NCI-H446 (cell line): ENCODE measurements around the gene DNASE1.
"Not testable (repeated sequence)": the region's sequence is repeated elsewhere in the genome, so short reads cannot be mapped to it uniquely, and the experiment has no call there.

Experiments
- DNase-seq, 2 experiments: peaks; one replicate each; lab custom pipeline; 2025; lab: John Stamatoyannopoulos, UW

Gene DNASE1

DNA sequence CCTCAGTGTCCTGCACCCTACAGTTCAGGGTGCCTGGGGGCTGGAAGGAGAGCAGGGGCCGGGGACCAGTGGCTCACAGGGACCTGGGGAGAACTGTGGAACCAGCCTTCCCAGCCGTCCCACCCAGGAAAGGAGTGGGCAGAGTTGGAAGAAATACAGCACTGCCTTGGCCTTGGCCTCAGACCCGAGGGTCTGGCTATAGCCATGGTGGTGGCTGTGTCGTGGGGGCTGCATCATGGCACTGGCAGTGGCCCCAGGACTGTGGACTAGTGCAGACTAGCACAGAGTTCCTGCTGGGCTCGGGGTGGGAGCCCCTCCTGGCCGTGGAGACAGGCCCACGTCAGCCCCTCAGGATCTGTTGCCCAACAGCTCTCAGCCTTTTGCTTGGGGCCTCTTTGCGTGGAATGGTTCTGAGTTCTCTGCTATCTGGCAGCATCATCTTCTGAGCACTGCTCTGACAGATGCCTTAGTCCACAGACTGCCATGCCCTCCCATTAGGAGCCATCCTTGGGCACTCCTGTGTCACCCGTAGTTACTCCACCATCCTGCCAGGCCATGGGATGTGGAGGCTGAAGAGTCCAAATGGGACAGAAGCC lies 12.6 kb upstream of the DNASE1 start:
- DNase-seq = no peak

DNA sequence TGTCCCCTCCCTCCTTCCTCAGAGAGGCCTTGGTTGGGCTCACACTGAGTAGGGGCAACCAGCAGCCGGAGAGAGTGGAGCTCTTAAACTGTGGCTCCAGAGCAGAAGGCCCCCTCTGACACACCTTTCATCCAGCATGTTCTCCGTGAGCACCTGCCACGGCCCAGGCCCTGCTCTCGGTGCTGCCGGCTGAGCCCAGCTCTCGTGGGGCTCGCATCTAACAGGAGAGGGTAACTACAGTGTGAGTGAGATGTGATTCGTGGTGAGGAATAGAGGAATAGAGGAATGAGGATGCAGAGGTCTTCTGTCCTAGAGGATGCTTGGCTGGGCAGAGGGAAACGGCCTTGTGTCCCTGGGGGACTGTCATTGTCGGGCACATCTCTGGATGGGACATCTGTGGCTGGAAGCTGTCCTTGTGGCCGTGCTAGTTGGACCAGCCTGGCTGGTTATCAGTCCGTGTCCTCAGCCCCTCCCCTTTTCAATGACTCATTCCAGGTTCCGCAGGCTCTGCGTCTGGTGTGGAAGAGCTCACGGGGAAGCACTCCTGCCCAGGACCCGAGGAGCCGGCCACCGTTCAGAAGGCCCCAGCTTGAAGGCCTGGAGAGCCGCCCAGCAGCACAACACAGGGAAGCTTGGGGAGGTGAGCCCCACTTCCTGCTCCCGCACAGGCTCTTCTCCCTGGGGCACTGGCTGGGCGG lies 11.9 kb upstream of the DNASE1 start:
- DNase-seq = no peak

DNA sequence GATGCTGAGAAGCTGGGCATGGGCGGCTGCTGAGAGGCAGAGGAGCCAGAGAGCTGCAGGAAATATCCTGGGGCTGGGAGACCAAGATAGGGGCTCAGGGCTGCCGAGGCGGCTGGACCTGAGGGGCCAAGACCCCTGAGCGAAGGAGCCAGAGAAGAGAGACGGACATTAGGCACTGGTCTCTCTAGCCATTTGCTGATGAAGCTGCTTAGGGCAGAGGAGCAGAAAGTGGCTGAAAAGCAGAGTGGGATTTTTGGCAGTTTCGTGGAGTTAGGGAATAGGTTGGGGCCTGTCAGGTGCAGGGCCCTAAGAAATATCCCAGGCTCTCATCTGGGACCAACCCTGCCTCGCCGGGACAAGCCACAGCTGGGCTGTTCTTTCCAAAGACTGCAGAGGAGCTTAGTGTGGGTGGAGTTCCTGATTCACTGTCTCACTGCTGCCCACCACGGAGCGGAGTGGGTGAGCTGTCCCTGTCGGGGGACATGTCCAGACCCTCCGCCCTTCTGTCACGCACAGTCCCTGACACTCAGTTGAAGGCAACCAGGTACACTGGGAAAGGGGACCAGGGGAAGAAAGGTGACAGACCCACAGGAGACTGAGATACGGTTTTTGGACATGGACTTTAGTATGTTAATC lies 11.3 kb upstream of the DNASE1 start:
- no peak for DNase-seq

DNA sequence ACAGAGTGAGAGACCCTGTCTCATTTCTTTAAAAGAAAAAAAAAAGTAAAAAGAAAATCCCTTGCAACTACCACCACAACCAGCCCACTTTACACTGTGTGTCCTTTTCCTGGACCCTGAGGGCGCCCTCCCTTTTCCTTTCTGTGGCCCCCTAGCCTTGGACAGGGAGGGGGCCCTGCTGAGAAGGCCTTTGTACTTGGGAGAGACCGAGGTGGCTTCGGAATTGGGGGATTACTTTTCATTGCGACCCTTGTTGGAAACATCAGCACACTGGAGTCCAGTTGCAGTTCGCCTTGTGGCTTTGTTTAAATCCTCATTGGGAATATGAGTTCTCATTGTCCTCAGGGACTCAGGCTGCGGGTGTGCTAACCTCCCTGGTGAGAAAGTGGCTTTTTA lies 9.4 kb upstream of the DNASE1 start:
- no peak for DNase-seq

DNA sequence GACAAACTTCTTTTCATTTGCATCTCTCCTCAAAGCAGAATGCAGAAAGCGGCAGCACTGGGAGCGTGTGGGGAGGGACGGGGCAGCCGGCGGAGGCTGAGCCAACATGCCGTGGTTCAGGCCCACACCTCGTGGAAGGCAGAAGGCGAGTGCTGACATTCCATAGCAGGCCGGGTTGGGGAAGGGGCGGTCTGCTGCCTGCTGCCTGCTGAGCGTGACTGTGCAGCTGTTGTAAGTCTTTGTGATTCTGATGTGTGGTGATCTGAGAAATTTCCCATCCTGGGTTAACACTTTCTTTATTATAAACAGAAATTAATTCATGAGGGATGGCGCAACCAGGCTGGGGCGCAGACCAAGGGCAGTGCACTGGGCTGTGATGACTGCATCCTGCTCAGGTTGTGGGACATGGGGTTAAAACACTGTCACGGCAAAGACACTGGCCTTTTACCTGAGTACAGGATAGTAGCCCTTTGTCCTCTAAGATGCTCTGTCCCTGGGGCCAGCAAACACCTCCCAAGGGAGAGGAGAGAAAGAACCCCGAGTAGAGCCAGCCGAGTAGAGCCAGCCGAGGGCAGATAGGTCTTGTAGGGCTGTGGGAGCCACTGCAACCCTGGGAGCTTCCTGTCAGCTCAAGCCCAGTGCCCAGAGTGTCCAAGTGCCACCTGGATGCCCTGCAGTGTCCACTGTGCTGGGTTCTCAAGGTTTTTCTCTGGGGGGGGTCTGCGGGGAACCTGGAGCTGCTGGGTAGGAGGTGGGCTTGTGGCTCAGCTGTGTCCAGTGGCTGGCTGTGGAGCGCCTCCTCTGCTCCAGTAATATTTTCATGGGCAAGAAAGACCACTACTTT lies 8.8 kb upstream of the DNASE1 start:
- no peak for DNase-seq

DNA sequence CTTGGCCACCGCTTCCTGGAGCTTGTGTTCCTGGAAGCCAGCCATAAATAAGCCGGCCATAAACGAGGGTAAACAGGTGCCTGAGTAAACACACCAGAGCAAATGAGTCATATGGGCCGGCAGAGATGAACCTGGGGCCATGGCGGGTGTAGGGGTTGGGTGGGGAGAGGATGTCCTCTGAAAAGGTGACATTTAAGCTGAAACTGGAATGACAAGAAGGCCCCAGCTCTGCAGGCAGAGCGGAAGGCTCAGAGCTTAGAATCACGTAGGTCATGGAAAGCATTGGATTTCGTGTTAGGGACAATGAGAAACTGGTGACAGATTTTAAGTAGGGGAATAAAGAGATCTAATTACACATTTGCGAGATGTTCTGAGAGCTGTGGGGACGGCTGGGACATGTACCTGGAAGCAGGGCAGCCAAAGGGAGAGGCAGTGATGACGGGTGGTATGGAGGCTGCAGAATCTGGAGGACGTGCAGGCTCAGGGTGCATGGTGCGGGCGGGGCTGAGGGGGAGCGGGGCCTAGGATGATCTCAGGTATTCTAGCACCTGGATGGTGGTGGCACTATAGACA lies 8.1 kb upstream of the DNASE1 start:
- DNase-seq = no peak

DNA sequence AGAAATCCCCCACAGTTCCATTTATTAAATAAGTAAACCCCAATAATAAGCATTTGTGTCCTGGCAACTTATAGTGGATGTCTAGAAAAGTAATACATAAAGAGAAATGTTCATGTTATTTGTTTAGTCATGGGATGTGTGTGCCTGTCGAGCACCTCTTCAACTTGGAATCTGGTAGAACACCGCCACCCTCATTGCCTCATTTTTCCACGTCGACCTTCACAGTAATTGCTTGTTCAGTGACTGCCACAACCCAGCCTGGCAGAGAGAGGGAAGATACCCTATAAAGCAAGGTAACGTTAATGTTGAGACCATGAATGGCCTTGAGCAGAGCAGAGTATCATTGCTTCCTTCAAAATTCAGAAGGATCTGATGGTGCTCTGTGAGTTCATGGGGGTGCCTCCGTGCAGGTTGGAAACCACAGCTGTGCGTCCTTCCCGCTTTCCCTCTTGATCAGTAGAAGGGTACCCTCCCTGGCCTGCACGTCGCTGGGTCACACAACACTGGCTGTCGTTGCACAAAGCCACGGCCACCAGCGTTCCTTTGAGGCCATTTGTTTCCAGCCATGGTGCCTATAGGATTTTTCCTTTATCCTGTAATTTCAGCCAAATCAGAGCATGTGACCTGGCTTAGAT lies 3.7 kb upstream of the DNASE1 start:
- no peak for DNase-seq

DNA sequence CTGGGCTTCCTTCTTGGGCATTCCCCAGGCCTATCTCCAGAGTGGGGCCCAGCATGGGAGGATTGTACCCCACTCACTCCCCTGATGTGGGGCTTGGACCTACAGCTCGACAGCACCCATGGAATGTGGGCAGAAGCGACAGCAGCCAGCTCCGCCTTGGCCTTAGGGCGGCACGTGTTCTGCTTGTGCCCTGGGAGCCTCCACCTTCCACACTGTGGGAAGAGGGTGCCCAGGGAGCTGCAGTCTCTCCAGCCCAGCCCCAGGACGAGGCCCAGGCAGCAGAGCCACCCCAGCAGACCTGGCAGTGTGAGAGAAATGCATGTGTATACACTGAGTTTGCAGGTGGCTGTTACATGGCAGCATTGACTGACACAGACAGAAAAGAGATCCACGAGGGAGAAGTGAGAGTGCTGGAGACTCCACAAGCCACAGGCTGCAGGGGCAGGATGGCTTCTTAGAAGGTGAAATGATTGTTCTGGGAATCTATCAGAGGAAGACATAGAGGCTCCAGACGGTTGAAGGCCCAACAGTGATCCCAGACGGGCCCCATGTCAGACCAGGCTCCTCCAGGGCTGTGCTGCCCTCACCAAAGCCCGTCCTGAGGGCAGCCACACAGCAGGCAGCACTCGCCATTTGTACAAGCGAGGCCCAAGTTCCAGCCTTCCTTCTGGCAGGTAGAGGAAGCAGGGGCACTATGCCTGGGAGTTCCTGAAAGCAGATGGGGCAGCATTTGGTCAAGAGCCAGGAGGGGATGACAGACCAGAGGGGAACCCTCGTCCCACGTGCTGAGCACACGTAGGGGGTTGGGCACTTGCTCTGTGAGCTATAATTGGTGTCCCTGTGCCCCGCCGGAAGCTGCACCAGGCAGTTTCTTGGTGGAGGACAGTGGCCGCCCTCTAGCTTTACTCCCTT lies 2.8 kb upstream of the DNASE1 start:
- peak in 1 of 2 experiments; percentile 22 for DNase-seq

DNA sequence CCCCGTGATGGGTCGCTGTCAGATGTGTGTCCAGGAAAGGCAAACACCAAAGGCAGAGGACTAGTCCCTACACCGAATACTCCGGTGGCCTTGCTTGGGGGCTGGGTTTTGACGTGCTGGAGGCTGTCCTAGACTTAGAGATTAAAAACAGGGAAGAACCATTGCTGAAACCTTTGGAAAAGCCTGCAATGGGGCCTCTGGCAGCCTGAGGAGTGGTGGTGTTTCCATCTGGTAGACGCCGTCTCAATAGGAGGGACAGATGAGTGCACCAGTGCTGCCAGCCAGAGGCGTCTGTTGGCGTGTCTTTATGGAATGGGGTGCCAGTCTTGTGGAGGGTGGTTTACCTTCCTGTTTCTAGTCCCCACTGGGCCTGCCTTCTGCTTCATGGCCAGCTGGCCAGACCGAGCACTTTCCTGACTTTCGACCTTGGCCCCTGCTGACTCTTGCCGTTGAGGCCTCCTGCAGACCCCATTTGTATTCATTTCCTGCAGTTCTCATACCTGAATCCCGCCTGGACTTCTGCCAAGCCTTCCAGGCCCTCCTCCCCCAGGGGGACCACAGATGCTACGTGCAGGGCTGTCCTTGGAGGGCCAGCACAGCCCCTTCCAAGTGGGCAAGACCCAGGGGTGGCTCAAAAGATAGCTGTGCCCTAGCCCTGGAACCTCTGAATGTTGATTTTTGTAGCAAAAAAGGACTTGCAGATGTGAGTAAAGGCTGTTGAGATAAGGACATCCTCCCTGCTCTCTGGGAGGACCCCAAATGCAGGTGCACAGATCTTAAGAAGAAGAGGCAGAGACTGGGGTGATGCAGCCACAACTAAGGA lies 1.9 kb upstream of the DNASE1 start:
- peak in 1 of 2 experiments; percentile 41 for DNase-seq

DNA sequence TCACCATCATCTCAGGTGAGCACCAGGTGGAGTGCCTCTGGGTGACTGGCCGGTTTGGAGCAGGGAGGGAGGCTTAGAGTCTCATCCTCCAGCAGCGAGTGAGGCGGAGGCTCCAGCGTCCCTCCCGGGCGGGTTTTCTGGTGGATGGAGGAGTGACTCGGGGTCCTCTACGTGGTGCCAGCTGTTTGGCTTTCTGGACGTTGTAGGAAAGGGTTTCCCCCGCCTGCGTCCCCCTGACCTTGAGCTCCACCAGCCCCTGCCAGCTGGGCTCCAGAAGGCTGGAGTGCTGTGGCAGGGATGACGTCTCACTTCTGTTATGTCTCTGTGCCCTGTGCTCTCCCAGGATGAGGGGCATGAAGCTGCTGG lies 522 bp downstream of the DNASE1 start:
- no peak for DNase-seq

DNA sequence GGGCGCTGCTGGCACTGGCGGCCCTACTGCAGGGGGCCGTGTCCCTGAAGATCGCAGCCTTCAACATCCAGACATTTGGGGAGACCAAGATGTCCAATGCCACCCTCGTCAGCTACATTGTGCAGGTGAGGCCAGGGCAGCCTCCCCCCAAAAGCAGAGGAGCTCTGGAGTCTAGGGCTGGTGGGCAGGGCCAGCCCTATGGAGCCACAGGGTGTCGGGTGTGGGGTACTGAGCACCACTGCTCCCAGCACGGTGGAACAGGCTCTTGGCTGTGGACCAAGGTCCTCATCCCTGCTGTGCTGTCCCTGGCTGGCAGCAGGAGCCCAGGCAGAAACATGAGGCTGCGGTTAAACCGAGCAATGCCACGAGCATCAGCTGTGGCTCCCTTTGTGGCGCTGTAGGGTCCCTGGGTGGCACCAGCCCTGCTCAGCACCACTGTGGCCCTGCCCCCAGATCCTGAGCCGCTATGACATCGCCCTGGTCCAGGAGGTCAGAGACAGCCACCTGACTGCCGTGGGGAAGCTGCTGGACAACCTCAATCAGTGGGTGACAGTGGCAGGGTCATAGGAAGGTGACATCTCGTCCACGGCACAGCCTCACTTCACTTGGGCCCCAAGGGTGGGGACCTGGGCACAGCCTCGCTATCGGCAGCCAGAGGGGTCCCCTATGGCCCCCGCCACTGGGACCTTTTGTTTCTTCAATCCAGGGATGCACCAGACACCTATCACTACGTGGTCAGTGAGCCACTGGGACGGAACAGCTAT lies 1.1 kb downstream of the DNASE1 start:
- no peak for DNase-seq

DNA sequence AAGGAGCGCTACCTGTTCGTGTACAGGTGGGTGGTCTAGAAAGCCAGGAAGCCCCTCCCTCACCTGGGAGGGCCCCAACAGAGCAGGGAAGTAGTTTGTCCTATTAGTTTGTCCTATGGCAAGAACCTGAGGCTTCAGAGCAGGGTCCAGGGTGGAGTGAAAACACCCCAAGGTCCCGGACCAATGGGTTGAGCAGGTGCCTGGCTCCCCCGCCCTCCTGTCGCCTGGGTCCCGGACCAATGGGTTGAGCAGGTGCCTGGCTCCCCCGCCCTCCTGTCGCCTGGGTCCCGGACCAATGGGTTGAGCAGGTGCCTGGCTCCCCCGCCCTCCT lies 1.6 kb downstream of the DNASE1 start:
- DNase-seq = not testable (repeated sequence)

DNA sequence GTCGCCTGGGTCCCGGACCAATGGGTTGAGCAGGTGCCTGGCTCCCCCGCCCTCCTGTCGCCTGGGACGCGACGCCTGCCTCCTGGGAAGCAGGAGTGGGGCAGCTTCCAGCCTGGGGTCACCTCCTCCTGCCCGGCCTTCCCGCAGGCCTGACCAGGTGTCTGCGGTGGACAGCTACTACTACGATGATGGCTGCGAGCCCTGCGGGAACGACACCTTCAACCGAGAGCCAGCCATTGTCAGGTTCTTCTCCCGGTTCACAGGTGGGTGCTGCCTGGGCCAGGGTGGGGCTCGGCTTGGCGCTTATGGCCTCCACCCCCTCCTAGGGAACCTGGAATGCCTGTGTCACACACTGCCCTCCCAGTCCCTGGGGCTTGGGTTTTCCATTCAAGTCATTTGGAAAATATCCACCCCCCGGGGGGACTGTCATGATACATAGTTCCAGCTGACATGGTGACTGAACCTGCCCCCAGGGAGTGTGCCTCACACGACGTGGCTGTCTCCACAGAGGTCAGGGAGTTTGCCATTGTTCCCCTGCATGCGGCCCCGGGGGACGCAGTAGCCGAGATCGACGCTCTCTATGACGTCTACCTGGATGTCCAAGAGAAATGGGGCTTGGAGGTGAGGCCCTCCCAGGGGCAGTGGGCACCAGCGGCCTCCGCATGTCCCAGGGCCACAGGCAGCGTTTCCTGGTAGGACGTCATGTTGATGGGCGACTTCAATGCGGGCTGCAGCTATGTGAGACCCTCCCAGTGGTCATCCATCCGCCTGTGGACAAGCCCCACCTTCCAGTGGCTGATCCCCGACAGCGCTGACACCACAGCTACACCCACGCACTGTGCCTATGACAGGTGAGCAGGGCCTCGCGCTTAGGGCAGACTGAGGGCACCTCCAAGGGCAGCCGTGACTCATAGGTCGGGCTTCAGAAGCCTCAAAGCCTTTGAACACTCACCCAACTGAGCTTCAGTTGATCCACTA lies 2.3 kb downstream of the DNASE1 start:
- no peak for DNase-seq

DNA sequence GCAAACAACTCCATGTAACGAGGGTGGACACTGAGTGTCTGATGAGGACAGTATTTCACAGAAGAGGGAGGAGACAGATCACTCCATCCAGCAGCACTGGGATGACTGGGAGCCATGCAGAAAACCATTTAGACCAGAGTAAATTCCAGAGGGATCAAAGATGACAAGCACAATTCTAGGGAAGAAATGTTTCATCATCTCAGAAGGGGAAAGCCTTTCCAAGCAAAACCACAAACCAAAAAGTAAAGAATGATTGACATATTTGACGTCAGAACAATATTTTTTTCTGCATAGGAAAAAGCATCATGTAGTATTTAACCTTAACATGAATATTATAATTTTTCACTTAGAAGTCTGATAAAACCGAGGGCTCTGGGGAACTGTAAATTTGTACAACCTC lies 4.8 kb downstream of the DNASE1 start:
- DNase-seq = no peak

DNA sequence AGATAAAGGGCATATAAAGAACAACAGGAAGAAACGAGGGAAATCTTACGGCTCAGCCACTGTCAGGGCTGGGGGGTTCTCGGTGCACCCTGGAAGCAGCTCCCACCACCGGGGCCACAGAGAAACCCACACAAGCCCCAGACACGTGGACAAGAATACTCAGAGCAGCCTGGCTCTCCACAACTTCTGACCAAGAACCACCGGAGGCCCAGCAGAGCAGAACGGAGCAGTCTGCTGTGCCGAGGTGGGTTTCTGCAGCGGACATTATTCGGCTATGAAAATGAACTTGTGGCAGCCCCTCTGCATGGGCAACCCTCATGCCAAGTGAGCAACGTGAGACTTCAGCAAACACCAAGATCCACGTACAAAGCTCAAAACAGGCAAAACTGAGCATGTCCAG lies 6.8 kb downstream of the DNASE1 start:
- no peak for DNase-seq

DNA sequence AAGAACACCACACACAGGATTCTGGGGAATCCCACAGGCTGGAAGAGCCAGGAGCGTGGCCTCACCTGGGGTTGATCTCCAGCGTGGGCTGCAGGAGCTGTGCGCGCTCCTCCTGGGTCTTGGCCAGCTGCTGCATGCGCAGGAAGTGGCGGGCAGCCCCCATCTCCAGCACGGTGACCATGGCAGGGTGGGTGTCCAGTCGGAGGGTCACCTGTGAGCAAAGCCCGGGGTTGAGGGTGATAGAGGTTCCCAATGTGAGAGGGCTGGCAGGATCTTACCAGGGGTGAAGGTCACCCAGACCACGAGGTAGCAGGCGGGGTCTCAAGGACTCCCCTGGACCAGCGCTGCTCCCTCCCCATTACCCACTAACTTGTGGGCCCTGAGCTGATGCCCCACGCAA lies 7.4 kb downstream of the DNASE1 start:
- no peak for DNase-seq

DNA sequence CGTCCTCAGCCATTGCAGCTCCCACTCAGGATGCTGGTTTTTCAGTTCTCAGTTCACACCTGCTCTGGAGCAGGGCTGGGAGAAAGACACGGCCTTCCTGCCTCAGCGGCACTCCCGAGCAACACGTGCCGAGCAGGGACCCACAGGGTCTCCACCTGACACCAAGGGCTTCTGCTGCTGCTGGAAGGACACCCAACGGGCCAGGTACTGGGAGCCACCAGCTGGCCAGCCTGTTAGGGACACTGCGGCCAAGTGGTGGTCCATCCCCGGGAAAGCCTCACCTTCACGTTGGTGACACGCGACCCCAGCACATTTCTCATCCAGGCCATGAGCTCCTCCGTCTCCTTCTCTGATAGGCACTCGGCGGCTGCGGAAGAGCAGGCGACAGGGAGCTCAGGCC lies 8.1 kb downstream of the DNASE1 start:
- DNase-seq = no peak
